ENCODE data around the gene RAB3IL1.

RAB3IL1 gene

GRCh38 chr11:61869429-61869707, 48.0 kb downstream of the RAB3IL1 start:
- no peak for DNase-seq (ENCODE audit: low read depth in 2 of 3, low spot score in 1 of 3)

- DNase-seq (ENCODE audit: low read depth in 2 of 3, low spot score in 1 of 3), result no peak
Observed at GRCh38 chr11:61868571-61869428, 48.6 kb downstream of the RAB3IL1 start.

GRCh38 chr11:61866958-61867343, 50.4 kb downstream of the RAB3IL1 start:
- no peak for DNase-seq (ENCODE audit: low read depth in 2 of 3, low spot score in 1 of 3)

- DNase-seq (ENCODE audit: low read depth in 2 of 3, low spot score in 1 of 3), result no peak
Observed at GRCh38 chr11:61866231-61866957, 51.0 kb downstream of the RAB3IL1 start.

- DNase-seq (ENCODE audit: low read depth in 2 of 3, low spot score in 1 of 3), result no peak
Observed at GRCh38 chr11:61864814-61865775, 52.3 kb downstream of the RAB3IL1 start.

GRCh38 chr11:61863548-61864081, 53.8 kb downstream of the RAB3IL1 start:
- DNase-seq (ENCODE audit: low read depth in 2 of 3, low spot score in 1 of 3), result no peak

GRCh38 chr11:61862714-61863547, 54.4 kb downstream of the RAB3IL1 start:
- DNase-seq (ENCODE audit: low read depth in 2 of 3, low spot score in 1 of 3), result no peak

- no peak for DNase-seq (ENCODE audit: low read depth in 2 of 3, low spot score in 1 of 3)
Observed at GRCh38 chr11:61861634-61862033, 55.7 kb downstream of the RAB3IL1 start.

- DNase-seq (ENCODE audit: low read depth in 2 of 3, low spot score in 1 of 3), result no peak
Observed at GRCh38 chr11:61860054-61860903, 57.1 kb downstream of the RAB3IL1 start.

GRCh38 chr11:61855939-61856680, 61.3 kb downstream of the RAB3IL1 start:
- no peak for DNase-seq (ENCODE audit: low read depth in 2 of 3, low spot score in 1 of 3)

- DNase-seq (ENCODE audit: low read depth in 2 of 3, low spot score in 1 of 3), result no peak
Observed at GRCh38 chr11:61854966-61855714, 62.2 kb downstream of the RAB3IL1 start.

- DNase-seq (ENCODE audit: low read depth in 2 of 3, low spot score in 1 of 3), result no peak
Observed at GRCh38 chr11:61854206-61854895, 63.0 kb downstream of the RAB3IL1 start.

GRCh38 chr11:61853698-61854169, 63.6 kb downstream of the RAB3IL1 start:
- no peak for DNase-seq (ENCODE audit: low read depth in 2 of 3, low spot score in 1 of 3)

GRCh38 chr11:61851900-61852295, 65.5 kb downstream of the RAB3IL1 start:
- no peak for DNase-seq (ENCODE audit: low read depth in 2 of 3, low spot score in 1 of 3)

- no peak for DNase-seq (ENCODE audit: low read depth in 2 of 3, low spot score in 1 of 3)
Observed at GRCh38 chr11:61851113-61851899, 66.1 kb downstream of the RAB3IL1 start.

GRCh38 chr11:61850687-61851086, 66.7 kb downstream of the RAB3IL1 start:
- no peak for DNase-seq (ENCODE audit: low read depth in 2 of 3, low spot score in 1 of 3)

All from stimulated activated CD4-positive, alpha-beta T cell treated with anti-CD3 and anti-CD28 coated beads, Interleukin-12 subunit alpha, Interleukin-12 subunit beta, amount 100 ng/mL, for 48 hours (primary cell).